Activated CD4-positive, alpha-beta T cell treated with anti-CD3 and anti-CD28 coated beads, Interleukin-2, amount 50 U/mL, for 16 hours (primary cell): ENCODE data around the gene VBP1.
"Not testable (repeated sequence)": the region's sequence is repeated elsewhere in the genome, so short reads cannot be mapped to it uniquely, and the experiment has no call there.

Experiments
- DNase-seq: peaks from one replicate; pipeline ENCODE4 v3.0.0-alpha.2; 2020

The VBP1 gene, protein sequence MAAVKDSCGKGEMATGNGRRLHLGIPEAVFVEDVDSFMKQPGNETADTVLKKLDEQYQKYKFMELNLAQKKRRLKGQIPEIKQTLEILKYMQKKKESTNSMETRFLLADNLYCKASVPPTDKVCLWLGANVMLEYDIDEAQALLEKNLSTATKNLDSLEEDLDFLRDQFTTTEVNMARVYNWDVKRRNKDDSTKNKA

DNA sequence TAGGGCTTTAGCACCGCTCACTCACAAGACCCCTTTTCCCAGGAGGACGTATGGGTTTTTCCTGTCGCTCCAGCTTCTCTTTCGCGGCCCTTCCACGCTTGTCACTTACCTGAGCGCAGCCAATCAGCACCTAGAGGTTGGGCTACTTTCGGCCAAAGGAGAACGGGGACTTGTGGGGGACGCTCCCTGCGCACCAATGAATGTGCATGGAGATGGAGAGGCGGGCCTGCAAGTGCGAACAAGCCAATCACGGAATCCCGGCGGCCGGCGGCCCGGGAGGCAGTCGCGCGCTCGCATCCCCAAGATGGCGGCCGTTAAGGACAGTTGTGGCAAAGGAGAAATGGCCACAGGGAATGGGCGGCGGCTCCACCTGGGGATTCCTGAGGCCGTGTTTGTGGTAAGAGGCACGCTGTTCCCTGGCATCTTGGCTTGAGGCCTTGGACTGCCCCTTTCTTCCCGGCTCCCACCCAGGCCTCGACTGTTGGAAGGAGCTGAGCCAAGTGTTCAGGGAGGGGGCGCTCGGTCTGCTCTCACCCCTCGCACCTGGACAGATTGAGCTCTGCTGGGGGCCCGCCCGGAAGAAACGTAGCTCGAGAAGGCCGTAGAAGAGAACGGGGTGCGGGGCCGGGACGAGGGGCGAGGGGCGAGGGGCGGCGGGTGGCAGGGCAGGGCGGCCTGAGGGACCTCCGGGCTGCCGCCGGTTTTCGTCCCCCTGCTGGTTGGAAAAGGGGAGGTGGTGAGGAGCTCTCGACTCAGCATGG lies at the start of gene VBP1:
TSS of gene VBP1 (plus strand) at position 282 of the 761 bp plus-strand sequence. CDS start at position 305, 23 bp downstream.
- peak; percentile 93 for DNase-seq

DNA sequence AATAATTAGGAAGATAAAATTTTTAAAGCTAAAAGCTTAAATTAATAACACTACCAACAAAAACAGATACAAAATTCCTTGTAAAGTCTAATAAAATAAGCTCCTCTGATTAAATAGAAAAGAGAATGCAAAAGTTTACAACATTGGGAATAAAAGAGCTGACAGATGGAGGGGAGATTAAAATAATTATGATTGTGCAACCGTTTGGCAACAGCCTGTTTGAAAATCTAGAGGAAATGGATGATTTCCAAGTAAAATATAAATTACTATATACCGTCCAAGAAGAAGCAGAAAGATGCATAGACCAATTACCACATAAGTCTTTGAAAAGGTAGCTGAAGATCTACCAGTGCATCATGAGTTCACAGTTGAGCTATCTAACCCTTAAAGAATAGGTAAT lies 46.4 kb upstream of the VBP1 start:
- DNase-seq: no peak

GRCh38 chrX:155179346-155179997 lies 36.8 kb upstream of the VBP1 start:
- no peak for DNase-seq

GRCh38 chrX:155188786-155189185 lies 27.5 kb upstream of the VBP1 start:
- peak; percentile 18 for DNase-seq

- no peak for DNase-seq
These were observed 5.1 kb upstream of the VBP1 start for GRCh38 chrX:155211208-155211607.

- no peak for DNase-seq
These were observed 2.5 kb upstream of the VBP1 start for GRCh38 chrX:155213731-155214130.

DNA sequence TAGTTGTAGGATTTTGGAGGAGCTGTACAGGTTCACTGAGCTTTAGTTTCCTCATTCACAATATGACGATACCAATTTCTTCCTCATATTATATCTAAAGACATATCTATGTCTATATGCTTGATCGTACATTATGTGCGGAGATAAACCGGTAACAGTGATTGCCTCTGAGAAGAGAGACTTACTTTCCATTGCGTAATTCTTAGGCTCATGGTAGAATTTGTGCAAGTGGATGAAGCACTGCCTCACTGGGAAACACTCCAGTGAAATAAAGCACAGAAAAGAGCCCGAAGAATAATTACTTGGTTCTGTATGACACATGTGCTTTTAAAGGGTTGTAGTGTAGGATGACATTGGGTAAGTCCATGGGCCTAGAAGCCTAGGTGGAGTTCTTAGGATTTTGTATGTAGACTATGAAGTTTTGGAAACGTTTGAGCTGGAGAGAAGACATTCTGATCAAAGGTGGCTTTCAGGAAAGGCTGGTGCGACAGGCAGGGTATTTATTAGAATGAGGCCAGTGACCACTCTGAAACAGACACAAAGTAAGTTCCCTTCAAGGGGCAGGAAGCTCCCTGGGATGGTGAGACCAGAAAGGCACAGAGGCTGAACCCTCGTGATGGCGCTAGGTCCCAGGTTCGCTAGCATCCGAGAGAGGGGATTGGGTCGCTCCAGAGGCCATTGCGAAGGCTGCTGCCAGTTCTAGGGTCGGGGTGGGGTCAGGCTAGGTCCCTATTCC lies 649 bp upstream of the VBP1 start:
- DNase-seq: no peak

DNA sequence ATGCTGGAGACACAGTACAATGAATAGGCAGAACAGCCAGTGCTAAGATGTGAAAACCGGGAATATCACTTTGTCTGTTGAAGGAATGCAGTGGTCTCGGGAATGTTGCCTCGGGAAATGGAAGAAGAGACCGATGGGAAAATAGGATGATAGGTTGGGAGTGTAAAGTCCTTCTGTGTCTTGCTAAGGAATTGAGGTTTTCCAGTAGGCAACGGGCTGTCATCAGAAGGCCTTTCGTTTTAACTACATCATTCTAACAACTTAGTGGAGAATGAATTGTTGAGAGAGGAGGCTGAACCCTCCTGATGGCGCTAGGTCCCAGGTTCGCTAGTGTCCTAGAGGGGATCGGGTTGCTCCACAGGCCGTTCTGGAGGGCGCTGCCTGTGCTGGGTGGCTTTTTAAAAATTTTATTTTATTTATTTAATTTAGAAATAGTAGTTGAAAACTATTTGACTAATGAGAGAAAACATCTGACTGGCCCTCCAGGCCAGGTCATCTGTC lies 730 bp downstream of the VBP1 start:
- DNase-seq: no peak

DNA sequence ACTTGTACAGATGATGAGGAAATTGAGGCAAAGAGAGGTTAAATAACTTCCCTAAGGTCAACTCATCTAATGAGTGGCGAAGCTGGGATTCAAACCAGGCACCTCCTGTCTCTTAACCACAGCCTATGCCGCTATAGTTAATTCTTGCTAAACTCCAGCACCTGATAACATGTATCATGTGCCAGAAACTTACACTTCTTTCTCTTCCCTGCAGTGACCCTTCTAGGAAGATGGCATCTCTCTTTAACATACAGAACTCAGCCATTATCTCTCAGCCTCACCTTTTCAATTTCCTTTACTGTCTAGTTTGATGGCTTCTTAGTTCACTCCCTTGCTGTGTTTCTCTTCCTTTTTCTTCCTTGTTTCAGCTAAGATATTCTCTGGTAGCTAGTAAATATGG lies 2.5 kb downstream of the VBP1 start:
- DNase-seq: no peak

DNA sequence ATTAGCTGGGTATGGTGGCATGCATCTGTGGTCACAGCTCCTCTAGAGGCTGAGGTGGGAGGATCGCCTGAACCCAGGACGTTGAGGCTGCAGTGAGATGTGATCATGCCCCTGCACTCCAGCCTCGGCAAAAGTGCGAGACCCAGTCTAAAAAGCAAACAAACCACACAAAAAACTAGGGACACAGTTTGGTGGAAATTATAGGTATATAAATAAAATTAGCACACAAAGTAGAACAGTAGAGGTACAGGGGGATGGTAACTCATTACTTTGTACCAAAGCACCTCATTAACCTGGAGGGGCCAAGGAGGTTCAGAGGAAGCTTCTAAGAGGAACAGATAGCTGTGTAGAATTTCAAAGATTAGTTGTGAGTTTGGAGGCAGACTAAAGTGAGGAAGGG lies 5.1 kb downstream of the VBP1 start:
- no peak for DNase-seq

- not testable (repeated sequence) for DNase-seq
These were observed 7.5 kb downstream of the VBP1 start for GRCh38 chrX:155223746-155224145.

DNA sequence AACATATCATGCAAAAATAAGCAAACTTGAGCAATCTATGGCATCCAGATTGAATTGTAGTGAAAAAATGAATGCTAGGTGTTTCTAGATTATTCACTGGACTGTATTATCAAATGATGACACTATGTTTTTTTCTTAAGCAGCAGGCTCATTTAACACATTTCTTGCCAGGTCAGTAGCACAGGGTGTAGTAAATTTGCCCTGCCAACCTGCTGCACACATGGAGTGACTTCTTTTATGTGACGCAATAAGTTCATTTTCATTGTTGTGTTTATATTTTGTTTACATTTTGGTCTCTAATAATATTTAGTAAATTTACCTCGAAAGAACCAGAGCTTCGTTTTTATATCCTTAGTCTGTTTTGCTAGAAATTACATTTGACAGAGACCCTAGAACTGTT lies 9.5 kb downstream of the VBP1 start:
- no peak for DNase-seq

GRCh38 chrX:155231163-155231562 lies 14.9 kb downstream of the VBP1 start:
- DNase-seq: no peak

DNA sequence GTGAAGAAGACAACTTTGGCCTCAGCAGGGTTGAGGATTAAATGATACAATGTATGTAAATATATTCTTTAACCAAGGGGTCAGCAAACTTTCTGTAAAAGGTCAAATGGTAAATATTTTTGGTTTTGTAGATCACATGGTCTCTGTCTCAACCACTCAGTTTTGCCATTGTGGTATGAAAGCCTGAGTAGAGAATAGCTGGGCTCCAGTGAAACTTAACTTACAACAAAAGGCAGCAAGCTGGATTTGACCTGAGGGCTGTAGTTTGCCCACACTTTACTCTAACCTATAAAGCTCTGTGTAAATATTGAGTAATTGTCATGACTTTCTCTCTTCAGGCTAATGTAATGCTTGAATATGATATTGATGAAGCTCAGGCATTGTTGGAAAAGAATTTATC lies 19.6 kb downstream of the VBP1 start:
- DNase-seq: no peak

- no peak for DNase-seq
These were observed 21.5 kb downstream of the VBP1 start for GRCh38 chrX:155237719-155238118.

GRCh38 chrX:155242300-155242699 lies 26.0 kb downstream of the VBP1 start:
- DNase-seq: no peak

- DNase-seq: no peak
These were observed 30.5 kb downstream of the VBP1 start for GRCh38 chrX:155246748-155247147.

- no peak for DNase-seq
These were observed 31.2 kb downstream of the VBP1 start for GRCh38 chrX:155247497-155247896.

DNA sequence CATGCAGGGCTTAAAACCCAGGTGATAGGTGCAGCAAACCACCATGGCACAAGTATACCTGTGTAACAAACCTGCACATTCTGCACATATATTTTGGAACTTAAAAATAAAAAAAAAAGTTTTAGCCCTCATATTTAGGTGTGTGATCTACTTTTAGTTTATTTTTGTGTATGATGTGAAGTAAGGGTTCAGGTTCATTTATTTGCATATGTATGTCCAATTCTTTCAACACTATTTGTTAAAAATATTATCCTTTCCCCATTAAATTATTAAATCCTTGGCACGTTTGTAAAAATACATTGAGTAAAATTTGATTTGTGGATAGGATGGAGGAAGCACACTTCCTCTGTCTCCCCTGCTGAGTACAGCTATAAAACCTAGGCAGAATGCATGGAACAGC lies 35.1 kb downstream of the VBP1 start:
- no peak for DNase-seq

- DNase-seq: no peak
These were observed 43.5 kb downstream of the VBP1 start for GRCh38 chrX:155259752-155260151.

DNA sequence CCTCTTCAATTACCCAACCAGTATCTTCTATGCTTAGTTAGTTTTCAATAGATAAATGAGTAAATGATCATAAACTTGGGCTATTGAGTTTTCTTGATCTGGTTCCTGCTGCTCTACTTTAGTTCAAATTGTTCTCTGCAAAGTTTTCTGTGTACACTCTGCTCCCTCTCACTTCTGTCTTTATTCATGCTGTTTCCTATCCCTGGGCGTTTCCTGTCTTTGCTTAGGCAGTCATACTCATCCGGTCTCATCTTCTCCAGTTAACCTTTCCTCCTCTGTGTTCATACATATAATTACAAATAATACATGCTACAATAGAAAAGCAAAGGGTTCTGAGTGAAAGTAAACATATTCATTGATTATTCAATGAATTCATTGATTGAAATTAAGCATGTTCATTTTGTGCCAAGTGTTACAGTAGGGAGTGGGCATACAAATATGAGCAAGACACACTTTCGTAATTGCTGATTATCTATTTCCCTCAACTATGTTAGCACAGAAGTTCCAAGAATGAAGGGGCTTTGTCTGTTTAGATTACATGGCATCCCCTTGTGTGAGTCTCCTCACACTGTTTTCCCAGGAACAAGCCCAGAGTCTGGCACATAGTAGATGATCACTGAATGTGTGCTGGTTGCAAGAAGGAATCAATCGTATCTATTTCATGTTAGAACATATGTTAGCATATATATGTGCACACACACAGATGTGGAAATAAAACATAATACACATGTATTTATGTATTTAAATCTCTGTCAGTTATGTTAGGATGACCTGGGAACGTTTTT lies 46.9 kb downstream of the VBP1 start:
- DNase-seq: peak; percentile 33

DNA sequence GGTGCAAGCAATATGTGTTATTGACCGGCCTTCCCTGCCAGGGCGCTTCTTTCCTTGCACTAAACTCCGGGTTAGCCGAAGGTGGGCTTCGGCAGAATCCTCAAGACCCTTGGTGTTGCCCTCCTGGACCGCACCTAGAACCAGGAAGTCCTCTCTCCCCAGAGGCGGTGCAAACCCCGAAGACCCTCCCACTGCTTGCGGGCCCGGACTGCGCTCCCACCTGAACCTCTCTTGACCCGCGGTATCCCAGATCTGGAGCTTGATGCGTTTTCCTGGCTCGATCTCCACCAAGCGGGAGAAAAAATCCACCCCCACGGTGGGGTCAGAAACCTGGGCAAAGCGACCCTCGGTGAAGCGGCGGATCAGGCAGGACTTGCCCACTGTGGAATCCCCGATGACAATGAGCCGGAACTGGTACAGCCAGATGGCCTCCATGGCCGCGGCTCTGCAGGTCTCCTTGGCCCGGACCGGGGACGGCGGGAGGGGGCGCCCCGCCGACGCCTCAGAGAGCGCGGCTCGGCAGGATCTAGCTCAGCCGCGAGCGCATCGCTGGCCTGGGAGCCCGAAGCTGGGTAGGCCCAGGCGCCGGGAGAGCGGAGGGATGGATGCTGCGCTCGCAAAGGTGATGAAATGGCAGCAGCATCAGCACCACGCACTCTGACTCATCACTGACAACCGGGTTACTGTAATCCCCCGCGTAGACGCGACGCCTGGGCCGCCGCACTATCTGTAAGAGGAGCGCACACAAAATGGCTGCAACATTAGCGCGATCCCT lies 47.8 kb downstream of the VBP1 start, which contains the start of gene RAB39B:
TSS of gene RAB39B (minus strand) at position 638 of the 775 bp plus-strand sequence. CDS start at position 435, 203 bp downstream.
- DNase-seq: peak; percentile 77
